GM19397 (cell line): ENCODE results near the gene RASGRF2.
"Not testable (repeated sequence)": the region's sequence is repeated elsewhere in the genome, so short reads cannot be mapped to it uniquely, and the experiment has no call there.

Experiments
- ATAC-seq: cut with Tn5 transposase; IDR thresholded peaks from one replicate; pipeline ENCODE4 v1.9.1; 2021; ENCODE audit warnings: mild to moderate bottlenecking, moderate library complexity; ENCODE audit not compliant: unreplicated experiment

Gene RASGRF2

GRCh38 chr5:81233080-81233634 is 273.0 kb downstream of the RASGRF2 start, which contains the start of gene CKMT2:
CKMT2 (plus strand) TSS chr5:81233322; CDS start chr5:81251133, 17,811 bp downstream.
- no peak for ATAC-seq

GRCh38 chr5:81234299-81234698 is 274.1 kb downstream of the RASGRF2 start:
- no peak for ATAC-seq

- ATAC-seq, result no peak
These were observed 274.6 kb downstream of the RASGRF2 start for GRCh38 chr5:81234801-81235200.

- no peak for ATAC-seq
These were observed 275.3 kb downstream of the RASGRF2 start for GRCh38 chr5:81235287-81236072.

- no peak for ATAC-seq
These were observed 278.3 kb downstream of the RASGRF2 start for GRCh38 chr5:81238460-81238859.

- no peak for ATAC-seq
These were observed 279.4 kb downstream of the RASGRF2 start for GRCh38 chr5:81239613-81240012.

GRCh38 chr5:81241001-81241400 is 280.8 kb downstream of the RASGRF2 start:
- ATAC-seq, result no peak

GRCh38 chr5:81241961-81242648 is 281.9 kb downstream of the RASGRF2 start:
- ATAC-seq, result no peak

GRCh38 chr5:81242906-81243436 is 282.8 kb downstream of the RASGRF2 start:
- ATAC-seq, result no peak

- no peak for ATAC-seq
These were observed 284.3 kb downstream of the RASGRF2 start for GRCh38 chr5:81244451-81244850.

GRCh38 chr5:81245871-81246235 is 285.7 kb downstream of the RASGRF2 start:
- no peak for ATAC-seq

GRCh38 chr5:81246697-81247096 is 286.5 kb downstream of the RASGRF2 start:
- no peak for ATAC-seq

GRCh38 chr5:81247441-81247972 is 287.3 kb downstream of the RASGRF2 start:
- no peak for ATAC-seq

GRCh38 chr5:81249240-81249639 is 289.1 kb downstream of the RASGRF2 start:
- ATAC-seq, result no peak

GRCh38 chr5:81250004-81250403 is 289.8 kb downstream of the RASGRF2 start:
- ATAC-seq, result no peak

- no peak for ATAC-seq
These were observed 291.8 kb downstream of the RASGRF2 start for GRCh38 chr5:81251922-81252321.

GRCh38 chr5:81252904-81253303 is 292.7 kb downstream of the RASGRF2 start:
- ATAC-seq, result no peak

- ATAC-seq, result no peak
These were observed 293.7 kb downstream of the RASGRF2 start for GRCh38 chr5:81253875-81254274.

GRCh38 chr5:81254886-81255559 is 294.9 kb downstream of the RASGRF2 start:
- no peak for ATAC-seq

GRCh38 chr5:81256766-81257165 is 296.6 kb downstream of the RASGRF2 start:
- ATAC-seq, result no peak

- not testable (repeated sequence) for ATAC-seq
These were observed 302.6 kb downstream of the RASGRF2 start for GRCh38 chr5:81262796-81263195.
